Caco-2 (cell line): ENCODE results near the gene DOCK6. TPM values are rescaled to one million over a fixed set of nuclear protein-coding genes. Genes with fewer than 3 reads are reported as not detected.

Source experiments
- BruUV-seq: library from RNA; stranded (reverse); fragments of 400-500 nt; replicated peaks from 2 replicates; lab custom pipeline; 2021; lab: Mats Ljungman, UMichigan
- CTCF ChIA-PET: fragments of 300-600 bp; sonication (Branson Sonifier 250); formaldehyde crosslinking; loops from one replicate; lab custom pipeline; 2022; ENCODE audit warnings: antibody characterized with exemption; lab: Charles Lee
- POLR2A ChIA-PET: fragments of 300-600 bp; sonication (Branson Sonifier 250); formaldehyde crosslinking; loops from one replicate; lab custom pipeline; 2022; ENCODE audit warnings: antibody characterized with exemption; lab: Charles Lee
- DNase-seq, 2 experiments: peaks; one replicate each; pipeline versions ENCODE4 v3.0.0 to v3.0.0-alpha.2; 2020 to 2022
- H3K27me3 ChIP-seq: replicated peaks from 2 replicates; pipeline ENCODE4 v1.6.0; 2011; ENCODE audit warnings: low read length; ENCODE audit not compliant: control insufficient read depth, insufficient read depth
- H3K36me3 ChIP-seq: 2 replicates; pipeline ENCODE4 v1.5.1; 2011; ENCODE audit warnings: low read length; ENCODE audit not compliant: control insufficient read depth, insufficient read depth
- H3K4me1 ChIP-seq: fragments of 250-450 bp; sonication (Bioruptor Pico); 2 replicates; pipeline ENCODE4 v1.5.1; 2020; ENCODE audit warnings: mild to moderate bottlenecking
- H3K4me3 ChIP-seq: 2 replicates; pipeline ENCODE4 v1.5.1; 2011; ENCODE audit warnings: low read depth, mild to moderate bottlenecking, control low read depth, low read length
- H3K9me3 ChIP-seq: fragments of 250-450 bp; sonication (Bioruptor Pico); 2 replicates; pipeline ENCODE4 v1.5.1; 2020; ENCODE audit warnings: mild to moderate bottlenecking, moderate library complexity
- H3K27ac Mint-ChIP-seq: one replicate; pipeline ENCODE4 v1.8.0; 2022; ENCODE audit warnings: mixed read lengths; ENCODE audit not compliant: unreplicated experiment
- H3K27me3 Mint-ChIP-seq: one replicate; pipeline ENCODE4 v1.8.0; 2022; ENCODE audit warnings: mixed read lengths; ENCODE audit not compliant: insufficient read depth, unreplicated experiment
- H3K36me3 Mint-ChIP-seq: one replicate; pipeline ENCODE4 v1.8.0; 2022; ENCODE audit warnings: mild to moderate bottlenecking, mixed read lengths; ENCODE audit not compliant: insufficient read depth, unreplicated experiment
- H3K4me1 Mint-ChIP-seq: one replicate; pipeline ENCODE4 v1.8.0; 2022; ENCODE audit warnings: low read depth, mixed read lengths; ENCODE audit not compliant: unreplicated experiment
- H3K4me3 Mint-ChIP-seq: one replicate; pipeline ENCODE4 v1.8.0; 2022; ENCODE audit warnings: mild to moderate bottlenecking, moderate library complexity, mixed read lengths; ENCODE audit not compliant: unreplicated experiment
- H3K9me3 Mint-ChIP-seq: one replicate; pipeline ENCODE4 v1.8.0; 2022; ENCODE audit warnings: mixed read lengths; ENCODE audit not compliant: unreplicated experiment
- intact Hi-C: fragments of 100-400 bp; cut with micrococcal nuclease; formaldehyde crosslinking; loops from one replicate; pipeline ENCODE4 v1.10.0; 2022; ENCODE audit not compliant: unreplicated experiment
- total RNA-seq: library from RNA; stranded (reverse); gene quantifications from 2 replicates; pipeline ENCODE4 v1.2.3, GENCODE V29; 2022
- TF ChIP-seq, protein P1 (sequence below), 2 experiments: fragments of 200-600 bp in 1 of 2; IDR thresholded peaks; 1 replicate in 1 of 2; 2 replicates in 1 of 2; pipeline versions ENCODE4 v1.5.1 to v1.8.0; 2011 to 2022; ENCODE audit warnings: antibody characterized with exemption in 1 of 2, control low read depth in 1 of 2, inconsistent platforms in 1 of 2, low read depth in 1 of 2, low read length in 1 of 2, mild to moderate bottlenecking in 1 of 2, moderate library complexity in 1 of 2; ENCODE audit not compliant: insufficient read depth in 1 of 2, severe bottlenecking in 1 of 2, unreplicated experiment in 1 of 2

Gene DOCK6
- total RNA-seq, 1 experiment from 2014 or later = 84.1 TPM

DNA sequence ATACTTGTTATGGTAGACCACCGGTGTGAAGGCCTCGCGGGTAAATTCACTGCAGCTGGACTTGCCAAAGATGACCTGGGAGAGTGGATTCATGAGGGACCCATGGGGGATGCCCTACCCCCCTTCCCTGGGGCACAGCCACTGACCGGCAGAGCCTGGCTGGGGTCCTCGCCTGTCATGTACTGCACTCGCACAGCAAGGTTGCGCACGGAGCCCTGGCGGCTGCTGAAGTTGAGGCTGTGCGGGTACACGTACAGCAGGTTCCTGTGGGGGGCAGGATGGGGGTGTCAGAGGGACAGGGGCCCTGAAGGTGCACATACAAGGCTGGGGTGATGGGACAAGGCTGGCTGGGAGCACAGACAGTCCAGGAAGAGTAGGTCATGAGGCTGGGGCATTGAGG lies 24.3 kb downstream of the DOCK6 start:
- CTCF ChIA-PET = no interaction called here
- TF ChIP-seq, protein P1, sequence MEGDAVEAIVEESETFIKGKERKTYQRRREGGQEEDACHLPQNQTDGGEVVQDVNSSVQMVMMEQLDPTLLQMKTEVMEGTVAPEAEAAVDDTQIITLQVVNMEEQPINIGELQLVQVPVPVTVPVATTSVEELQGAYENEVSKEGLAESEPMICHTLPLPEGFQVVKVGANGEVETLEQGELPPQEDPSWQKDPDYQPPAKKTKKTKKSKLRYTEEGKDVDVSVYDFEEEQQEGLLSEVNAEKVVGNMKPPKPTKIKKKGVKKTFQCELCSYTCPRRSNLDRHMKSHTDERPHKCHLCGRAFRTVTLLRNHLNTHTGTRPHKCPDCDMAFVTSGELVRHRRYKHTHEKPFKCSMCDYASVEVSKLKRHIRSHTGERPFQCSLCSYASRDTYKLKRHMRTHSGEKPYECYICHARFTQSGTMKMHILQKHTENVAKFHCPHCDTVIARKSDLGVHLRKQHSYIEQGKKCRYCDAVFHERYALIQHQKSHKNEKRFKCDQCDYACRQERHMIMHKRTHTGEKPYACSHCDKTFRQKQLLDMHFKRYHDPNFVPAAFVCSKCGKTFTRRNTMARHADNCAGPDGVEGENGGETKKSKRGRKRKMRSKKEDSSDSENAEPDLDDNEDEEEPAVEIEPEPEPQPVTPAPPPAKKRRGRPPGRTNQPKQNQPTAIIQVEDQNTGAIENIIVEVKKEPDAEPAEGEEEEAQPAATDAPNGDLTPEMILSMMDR (IDR thresholded peaks at IDR 0.05; ENCODE audit: insufficient read depth in 1 of 2, low read depth in 1 of 2, low read length in 1 of 2, severe bottlenecking in 1 of 2, unreplicated experiment in 1 of 2) = no peak
- no peaks in the 10 kb centered on the region for H3K27me3 ChIP-seq
- no peaks in the 10 kb centered on the region for H3K27me3 Mint-ChIP-seq
- no peak overlapping the region for H3K27ac Mint-ChIP-seq
- H3K36me3 ChIP-seq = peaks cover 4% of the 10 kb centered on the region
- no peaks in the 10 kb centered on the region for H3K9me3 ChIP-seq
- no peak overlapping the region for H3K4me3 Mint-ChIP-seq
- no peak for DNase-seq
- no peaks in the 10 kb centered on the region for H3K4me1 ChIP-seq
- POLR2A ChIA-PET = no interaction called here
- H3K36me3 Mint-ChIP-seq = peaks cover 40% of the 10 kb centered on the region
- intact Hi-C loops = no loop called here
- H3K4me1 Mint-ChIP-seq = no peaks in the 10 kb centered on the region
- no peaks in the 10 kb centered on the region for H3K9me3 Mint-ChIP-seq
- no TSS peak for BruUV-seq
- H3K4me3 ChIP-seq = no peak overlapping the region

DNA sequence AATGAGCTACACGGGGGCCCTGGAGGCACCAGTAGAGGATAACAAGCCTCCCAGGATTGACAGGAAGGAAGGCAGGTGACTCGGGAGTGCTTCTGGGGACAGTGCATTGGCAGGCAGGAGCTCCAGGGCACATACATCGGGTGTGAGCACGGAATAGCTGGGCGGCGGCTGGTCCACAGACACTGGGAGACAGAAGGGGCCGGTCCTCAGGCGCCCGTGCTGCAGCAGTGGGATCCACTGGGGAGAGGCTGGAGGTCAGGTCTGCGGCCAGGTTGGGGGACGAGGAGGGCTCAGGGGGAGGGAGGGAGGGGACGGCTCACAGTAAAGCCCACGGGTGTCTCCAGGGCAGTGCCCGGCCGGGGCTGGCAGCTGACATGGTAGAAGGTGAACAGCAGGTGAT lies 25.0 kb downstream of the DOCK6 start:
- Histone ChIP-seq H3K36me3 (peaks cover 4% of the 10 kb centered on the region; the same call in 1 of the 2 replicates), H3K27me3 (no peaks in the 10 kb centered on the region), H3K9me3 (no peaks in the 10 kb centered on the region), H3K4me1 (no peaks in the 10 kb centered on the region), H3K4me3 (no peak overlapping the region)
- Mint-ChIP-seq H3K9me3 (no peaks in the 10 kb centered on the region), H3K4me3 (no peak overlapping the region), H3K36me3 (peaks cover 33% of the 10 kb centered on the region), H3K4me1 (no peaks in the 10 kb centered on the region), H3K27me3 (no peaks in the 10 kb centered on the region), H3K27ac (no peak overlapping the region)
- no TSS peak for BruUV-seq
- TF ChIP-seq, protein P1 (IDR thresholded peaks at IDR 0.05; ENCODE audit: insufficient read depth in 1 of 2, low read depth in 1 of 2, low read length in 1 of 2, severe bottlenecking in 1 of 2, unreplicated experiment in 1 of 2) = no peak
- POLR2A ChIA-PET = no interaction called here
- no peak for DNase-seq
- CTCF ChIA-PET = interaction anchor here (0.5 kb wide), 1 partner anchor 312 kb away, joined by 4 read pairs; no protein-coding TSS in a partner anchor
- intact Hi-C loops = no loop called here

GRCh38 chr19:11236324-11237301 lies 25.7 kb downstream of the DOCK6 start:
- TF ChIP-seq, protein P1 (IDR thresholded peaks at IDR 0.05; ENCODE audit: insufficient read depth in 1 of 2, low read depth in 1 of 2, low read length in 1 of 2, severe bottlenecking in 1 of 2, unreplicated experiment in 1 of 2) = no peak
- Mint-ChIP-seq H3K27me3 (no peaks in the 10 kb centered on the region), H3K4me1 (no peaks in the 10 kb centered on the region), H3K27ac (no peak overlapping the region), H3K4me3 (no peak overlapping the region), H3K9me3 (no peaks in the 10 kb centered on the region), H3K36me3 (peaks cover 28% of the 10 kb centered on the region)
- BruUV-seq = no TSS peak
- POLR2A ChIA-PET = interaction anchor here (0.5 kb wide), 1 partner anchor 138 kb away, joined by 6 read pairs; the partner anchor contains the start of gene SWSAP1
- peaks cover 3% of the 10 kb centered on the region for H3K36me3 ChIP-seq
- DNase-seq = no peak
- H3K9me3 ChIP-seq = no peaks in the 10 kb centered on the region
- H3K27me3 ChIP-seq = no peaks in the 10 kb centered on the region
- intact Hi-C loops = no loop called here
- H3K4me3 ChIP-seq = no peak overlapping the region
- CTCF ChIA-PET = no interaction called here
- H3K4me1 ChIP-seq = no peaks in the 10 kb centered on the region
